Small intestine (tissue), 16 donors: ENCODE results near the gene XPO1. TPM values are rescaled to one million over a fixed set of nuclear protein-coding genes. Genes with fewer than 3 reads are reported as not detected.
A peak's percentile ranks its signal among the peaks of the same experiment; 100 is the strongest.
"Not testable (repeated sequence)": the region's sequence is repeated elsewhere in the genome, so short reads cannot be mapped to it uniquely, and the experiment has no call there.

Source experiments
- DNase-seq, 2 donors: peaks; one replicate each; pipeline versions ENCODE4 v3.0.0 to v3.0.0-alpha.2; 2013
- FAIRE-seq: peaks from 2 replicates; lab custom pipeline; 2012; peaks lifted over from hg19 to GRCh38; lab: Jason Lieb, UNC
- H3K27ac ChIP-seq, 3 donors: one replicate each; pipeline ENCODE4 v1.5.1; 2013; ENCODE audit warnings: low read length in 2 of 3, mild to moderate bottlenecking in 2 of 3, control low read depth in 1 of 3, inconsistent platforms in 1 of 3, low read depth in 1 of 3, moderate library complexity in 1 of 3
- H3K27me3 ChIP-seq, 3 donors: one replicate each; pipeline ENCODE4 v1.6.1; 2013; ENCODE audit warnings: low read length in 3 of 3, inconsistent platforms in 1 of 3; ENCODE audit not compliant: control insufficient read depth in 3 of 3, insufficient read depth in 3 of 3
- H3K36me3 ChIP-seq, 3 donors: one replicate each; pipeline ENCODE4 v1.6.1; 2013; ENCODE audit warnings: low read length in 3 of 3, inconsistent platforms in 1 of 3, low read depth in 1 of 3, mild to moderate bottlenecking in 1 of 3, moderate library complexity in 1 of 3; ENCODE audit not compliant: control insufficient read depth in 3 of 3, insufficient read depth in 2 of 3
- H3K4me1 ChIP-seq, 3 donors: one replicate each; pipeline ENCODE4 v1.6.1; 2013; ENCODE audit warnings: low read length in 2 of 3, inconsistent platforms in 1 of 3, low read depth in 1 of 3, mild to moderate bottlenecking in 1 of 3, moderate library complexity in 1 of 3; ENCODE audit not compliant: control insufficient read depth in 3 of 3, insufficient read depth in 2 of 3
- H3K4me3 ChIP-seq, 3 donors: one replicate each; pipeline ENCODE4 v1.5.1; 2013; ENCODE audit warnings: low read length in 3 of 3, control low read depth in 1 of 3, inconsistent platforms in 1 of 3, low read depth in 1 of 3, mild to moderate bottlenecking in 1 of 3, moderate library complexity in 1 of 3
- H3K9me3 ChIP-seq, 2 donors: one replicate each; pipeline ENCODE4 v1.6.1; 2013; ENCODE audit warnings: low read depth in 1 of 2, low read length in 1 of 2; ENCODE audit not compliant: control insufficient read depth in 2 of 2, insufficient read depth in 1 of 2
- WGBS, 3 donors: extraction: QIAGEN DNeasy Blood & Tissue Kit; methylation state at CpG; one replicate each; pipeline ENCODE4 v1.1.7; 2013; 5-methylcytosine and 5-hydroxymethylcytosine counted together
- long read RNA-seq, 10 donors: transcript quantifications; one replicate each; lab custom pipeline, GENCODE V29; 2026
- polyA plus RNA-seq, 4 donors: library from polyadenylated mRNA; stranded (reverse) in 3 of 4; unstranded in 1 of 4; fragments of 200-250 nt in 3 of 4; fragments of 120-200 nt in 1 of 4; gene quantifications; one replicate each; pipeline versions ENCODE4 v1.2.1 to v1.2.3, GENCODE V29; 2013
- donor health status: healthy with polysubstance abuse.
- donor health status: control.
- donor health status: control.
- donor health status: Bipolar disorder and iron deficiency.
- donor health status: healthy.

Gene XPO1
- 100 to 1,000 TPM in 1 of 4 donors, 10 to 100 TPM in 3; 15.9 to 141 (median 39.2) TPM for polyA plus RNA-seq
- long read RNA-seq, donor 1, result 0 reads
- long read RNA-seq, donor 2, partial matches to known transcripts, result 0 of 1 reads
- long read RNA-seq, donor 2, other reads (novel, unspliced or antisense), result 0 of 1 reads
- long read RNA-seq, donor 3, partial matches to known transcripts, result 15 of 25 reads
- long read RNA-seq, donor 3, other reads (novel, unspliced or antisense), result 0 of 25 reads
- long read RNA-seq, donor 4, result 0 reads
- long read RNA-seq, donor 5, partial matches to known transcripts, result 5 of 6 reads
- long read RNA-seq, donor 5, other reads (novel, unspliced or antisense), result 0 of 6 reads
- long read RNA-seq, donor 6, full-length matches to known transcripts, result 6 of 11 reads
- long read RNA-seq, donor 6, partial matches to known transcripts, result 5 of 11 reads
- long read RNA-seq, donor 6, other reads (novel, unspliced or antisense), result 0 of 11 reads
- long read RNA-seq, donor 7, result 0 reads
- long read RNA-seq, donor 8, full-length matches to known transcripts, result 1 of 1 reads
- long read RNA-seq, donor 8, partial matches to known transcripts, result 0 of 1 reads
- long read RNA-seq, donor 8, other reads (novel, unspliced or antisense), result 0 of 1 reads
- long read RNA-seq, donor 9, partial matches to known transcripts, result 0 of 1 reads
- long read RNA-seq, donor 9, other reads (novel, unspliced or antisense), result 0 of 1 reads
- long read RNA-seq, donor 10, full-length matches to known transcripts, result 13 of 31 reads
- long read RNA-seq, donor 10, partial matches to known transcripts, result 18 of 31 reads
- long read RNA-seq, donor 10, other reads (novel, unspliced or antisense), result 0 of 31 reads

- no peaks in the 10 kb centered on the region for H3K27me3 ChIP-seq
- peaks cover 0 to 12% (median 11%) of the 10 kb centered on the region in 3 donors for H3K4me1 ChIP-seq
- peak within 1 kb of the TSS; percentile 91 to 98 (median 95) for H3K27ac ChIP-seq
- DNase-seq (peak; percentile 99 to 100), FAIRE-seq (no peak)
- H3K36me3 ChIP-seq, result no peaks in the 10 kb centered on the region
- H3K4me3 ChIP-seq, result peak within 1 kb of the TSS; percentile 90 to 98 (median 94)
- WGBS, 3 donors, result 0% methylated on average over 62 to 65 of the region's 65 CpGs
- no peaks in the 10 kb centered on the region for H3K9me3 ChIP-seq
Observed at GRCh38 chr2:61538200-61538919, at the start of gene XPO1. Gene XPO1, minus strand, starts transcription at chr2:61538356. Its CDS starts 4,459 bp downstream, at chr2:61533897.

- not testable (repeated sequence) for H3K27me3 ChIP-seq, H3K9me3 ChIP-seq, H3K4me1 ChIP-seq, H3K27ac ChIP-seq, FAIRE-seq, DNase-seq, H3K4me3 ChIP-seq, H3K36me3 ChIP-seq
- 90 to 94% (median 92%) methylated on average over 5 of the region's 5 CpGs for WGBS, 3 donors
Observed at GRCh38 chr2:61586928-61587327, 48.8 kb upstream of the XPO1 start.

GRCh38 chr2:61585383-61585782 lies 47.2 kb upstream of the XPO1 start:
- no peak for DNase-seq
- FAIRE-seq, result no peak
- no peaks in the 10 kb centered on the region for H3K27me3 ChIP-seq
- H3K4me3 ChIP-seq, result no peak overlapping the region
- WGBS, 3 donors, result 54 to 69% (median 59%) methylated on average over 3 of the region's 3 CpGs
- no peaks in the 10 kb centered on the region for H3K36me3 ChIP-seq
- no peaks in the 10 kb centered on the region for H3K9me3 ChIP-seq
- no peak overlapping the region for H3K27ac ChIP-seq
- H3K4me1 ChIP-seq, result no peaks in the 10 kb centered on the region

GRCh38 chr2:61584368-61584767 lies 46.2 kb upstream of the XPO1 start:
- H3K4me1 ChIP-seq, H3K9me3 ChIP-seq, H3K27ac ChIP-seq, H3K4me3 ChIP-seq, FAIRE-seq, H3K27me3 ChIP-seq, H3K36me3 ChIP-seq, DNase-seq: not testable (repeated sequence)
- WGBS, 3 donors, result 96 to 97% (median 97%) methylated on average over 9 of the region's 9 CpGs

- Histone ChIP-seq H3K27me3 (no peaks in the 10 kb centered on the region), H3K27ac (no peak overlapping the region), H3K9me3 (no peaks in the 10 kb centered on the region), H3K4me3 (no peak overlapping the region), H3K4me1 (no peaks in the 10 kb centered on the region), H3K36me3 (no peaks in the 10 kb centered on the region)
- FAIRE-seq (no peak), DNase-seq (no peak)
- 68 to 75% (median 72%) methylated on average over 3 of the region's 3 CpGs for WGBS, 3 donors
Observed at GRCh38 chr2:61582165-61582564, 44.0 kb upstream of the XPO1 start.

- no peaks in the 10 kb centered on the region for H3K4me1 ChIP-seq
- H3K27ac ChIP-seq, result no peak overlapping the region
- no peaks in the 10 kb centered on the region for H3K36me3 ChIP-seq
- no peak overlapping the region for H3K4me3 ChIP-seq
- WGBS, 3 donors, result 95 to 100% (median 100%) methylated on average over 1 of the region's 1 CpG
- no peaks in the 10 kb centered on the region for H3K27me3 ChIP-seq
- H3K9me3 ChIP-seq, result no peaks in the 10 kb centered on the region
- no peak for FAIRE-seq
- DNase-seq, result no peak
Observed at GRCh38 chr2:61581716-61582115, 43.6 kb upstream of the XPO1 start.

- no peaks in the 10 kb centered on the region for H3K4me1 ChIP-seq
- no peak for FAIRE-seq
- H3K4me3 ChIP-seq, result no peak overlapping the region
Observed at GRCh38 chr2:61575447-61575859, 37.3 kb upstream of the XPO1 start.

GRCh38 chr2:61566566-61566965 lies 28.4 kb upstream of the XPO1 start:
- DNase-seq, result peak in 1 of 2 donors; percentile 67
- Histone ChIP-seq H3K4me1 (no peaks in the 10 kb centered on the region), H3K9me3 (no peaks in the 10 kb centered on the region), H3K27me3 (no peaks in the 10 kb centered on the region), H3K36me3 (no peaks in the 10 kb centered on the region), H3K4me3 (no peak overlapping the region), H3K27ac (no peak overlapping the region)
- FAIRE-seq, result no peak
- WGBS, 3 donors, result 34 to 70% (median 52%) methylated on average over 7 of the region's 7 CpGs

More at GRCh38 chr2:61575447-61575859, 37.3 kb upstream of the XPO1 start:
- WGBS, 3 donors, result 39 to 66% (median 65%) methylated on average over 3 of the region's 3 CpGs
- Histone ChIP-seq H3K9me3 (no peaks in the 10 kb centered on the region), H3K27me3 (no peaks in the 10 kb centered on the region), H3K27ac (no peak overlapping the region), H3K36me3 (no peaks in the 10 kb centered on the region)
- DNase-seq, result no peak
